Keratinocyte (primary cell): ENCODE data around the gene NINJ1.

ENCODE experiments used
- CTCF ChIP-seq, 3 experiments: IDR thresholded peaks in 1 of 3; conservative IDR thresholded peaks in 1 of 3; optimal IDR thresholded peaks in 1 of 3; 2 replicates in 2 of 3; 3 replicates in 1 of 3; pipeline versions ENCODE3 to v1.5.1; 2011; ENCODE audit warnings: low read length in 3 of 3, mild to moderate bottlenecking in 3 of 3, moderate library complexity in 2 of 3, control low read depth in 1 of 3, inconsistent platforms in 1 of 3; ENCODE audit not compliant: insufficient read depth in 2 of 3; ENCODE audit errors: extremely low read depth in 1 of 3
- EZH2 ChIP-seq: IDR thresholded peaks from one replicate; pipeline ENCODE4 v1.6.1; 2012; ENCODE audit warnings: inconsistent platforms, mild to moderate bottlenecking, low read length, moderate library complexity

- no peak for TF ChIP-seq CTCF (optimal IDR thresholded peaks at IDR 0.05 in 1 of 3, IDR thresholded peaks at IDR 0.05 in 1 of 3, conservative IDR thresholded peaks at IDR 0.05 in 1 of 3; ENCODE audit: extremely low read depth in 1 of 3, insufficient read depth in 2 of 3, low read length in 3 of 3)
- TF ChIP-seq EZH2 = no peak
These were observed 1.6 kb downstream of the NINJ1 start for GRCh38 chr9:93132287-93132927.
